Glomerular visceral epithelial cell (primary cell): Measurements from ENCODE around the gene GK.
"Not testable (repeated sequence)": the region's sequence is repeated elsewhere in the genome, so short reads cannot be mapped to it uniquely, and the experiment has no call there.

Experiments used
- DNase-seq: peaks from one replicate; pipeline ENCODE4 v3.0.0-alpha.2; 2016; ENCODE audit errors: extremely low spot score

The GK gene

DNA sequence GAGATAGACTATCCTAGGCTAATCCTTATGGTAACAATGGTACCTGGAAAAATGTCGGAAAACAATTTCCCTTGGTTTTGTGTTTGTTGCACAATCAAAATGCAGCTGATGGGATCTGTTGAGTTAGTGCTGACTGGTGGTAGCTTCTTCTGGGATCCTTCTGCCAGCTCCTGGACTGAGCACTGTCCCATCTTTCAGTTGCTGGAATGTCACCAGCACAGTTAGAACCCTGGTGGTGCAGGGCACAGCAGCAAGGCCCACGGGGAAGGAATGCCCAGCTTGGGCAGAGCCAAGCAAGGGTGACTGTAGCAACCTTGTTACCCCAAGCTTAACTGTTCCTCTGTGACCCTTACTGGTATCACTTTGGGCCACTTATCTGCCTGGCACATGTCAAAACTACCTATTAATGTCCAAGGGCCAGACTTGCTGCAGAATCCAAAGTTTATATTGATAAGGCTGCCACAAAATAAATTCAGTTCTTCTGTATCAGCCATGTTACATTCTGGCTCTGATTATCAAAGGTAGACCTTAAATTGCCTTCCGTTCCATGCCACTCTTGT is 53.1 kb downstream of the GK start:
- no peak for DNase-seq

- DNase-seq = no peak
Measured at GRCh38 chrX:30712214-30712613, 59.0 kb downstream of the GK start.

DNA sequence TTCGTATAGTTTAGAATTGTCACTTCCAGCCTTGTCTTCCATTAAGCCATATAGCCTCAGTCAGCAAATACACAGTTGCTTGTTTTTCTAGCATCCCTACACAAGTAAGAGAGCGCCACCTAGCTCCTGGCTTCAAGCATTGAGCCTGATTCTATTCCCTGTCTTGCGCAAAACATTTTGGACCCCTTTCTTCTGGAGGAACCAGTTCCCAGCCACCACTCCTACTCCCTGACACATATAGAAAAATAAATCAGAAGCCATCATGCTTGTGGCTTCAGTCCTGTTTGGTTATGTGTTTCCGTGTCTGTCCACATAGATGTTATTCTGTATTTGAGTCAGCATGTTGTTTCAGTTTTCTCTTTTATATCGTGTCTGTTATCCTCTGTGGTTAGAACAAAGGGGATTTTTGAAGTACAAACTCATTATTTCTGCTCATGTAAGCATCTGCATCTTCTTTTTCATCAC is 59.9 kb downstream of the GK start:
- DNase-seq = peak; percentile 25

- no peak for DNase-seq
Measured at GRCh38 chrX:30714138-30714537, 60.9 kb downstream of the GK start.

GRCh38 chrX:30715976-30716375 is 62.8 kb downstream of the GK start:
- DNase-seq = no peak

DNA sequence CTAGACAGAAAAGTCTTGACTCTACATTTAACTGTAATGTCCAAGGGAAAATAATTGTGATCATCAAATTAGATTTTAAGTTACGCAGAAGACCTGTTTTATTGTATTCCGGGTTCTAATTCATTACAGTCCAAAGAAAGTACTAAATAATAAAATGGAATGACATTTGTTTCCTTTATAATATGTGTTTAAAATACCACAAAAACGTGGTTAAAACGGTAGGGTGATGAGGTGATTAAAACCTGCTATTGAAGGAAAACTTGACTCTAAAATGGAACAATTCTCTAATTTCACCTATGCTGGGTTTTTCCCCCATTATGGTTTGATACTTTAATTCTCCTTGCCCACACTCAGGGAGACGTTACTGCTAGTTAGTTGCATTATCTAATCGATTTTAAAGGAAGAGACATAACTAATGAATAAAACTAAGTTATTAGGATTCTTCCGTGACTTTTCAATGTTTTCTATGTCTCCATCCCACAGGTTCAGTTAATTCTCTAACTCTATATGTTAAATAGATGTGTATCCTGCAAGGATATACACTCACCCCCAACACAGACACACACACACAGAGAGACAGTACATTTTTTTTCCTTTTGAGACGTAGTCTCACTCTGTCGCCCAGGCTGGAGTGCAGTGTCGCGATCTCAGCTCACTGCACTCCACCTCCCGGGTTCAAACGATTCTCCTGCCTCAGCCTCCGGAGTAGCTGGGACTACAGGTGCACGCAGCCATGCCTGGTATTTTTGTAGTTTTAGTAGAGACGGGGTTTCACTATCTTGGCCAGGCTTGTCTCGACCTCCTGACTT is 80.8 kb downstream of the GK start:
- no peak for DNase-seq

- DNase-seq = no peak
Measured at GRCh38 chrX:30734782-30735181, 81.6 kb downstream of the GK start.

DNA sequence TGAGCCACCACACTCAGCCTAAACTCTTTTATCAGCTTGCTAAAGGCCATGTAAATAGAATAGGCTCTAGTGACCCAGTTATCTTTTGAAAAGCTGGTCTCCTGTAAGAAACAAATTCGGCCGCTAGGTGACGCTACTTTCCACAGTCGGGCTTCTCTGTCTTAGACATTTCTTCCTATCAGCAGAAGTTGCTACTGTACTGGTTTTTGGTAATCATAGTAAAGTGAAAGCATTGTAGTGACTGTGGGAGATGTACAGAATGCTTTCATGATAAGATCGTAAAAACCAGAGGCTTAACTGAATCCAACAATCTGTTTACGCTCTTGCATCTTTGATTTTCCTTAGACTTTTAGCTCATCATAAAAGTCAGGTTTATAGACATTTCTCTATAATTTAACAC is 82.6 kb downstream of the GK start:
- peak; percentile 62 for DNase-seq

DNA sequence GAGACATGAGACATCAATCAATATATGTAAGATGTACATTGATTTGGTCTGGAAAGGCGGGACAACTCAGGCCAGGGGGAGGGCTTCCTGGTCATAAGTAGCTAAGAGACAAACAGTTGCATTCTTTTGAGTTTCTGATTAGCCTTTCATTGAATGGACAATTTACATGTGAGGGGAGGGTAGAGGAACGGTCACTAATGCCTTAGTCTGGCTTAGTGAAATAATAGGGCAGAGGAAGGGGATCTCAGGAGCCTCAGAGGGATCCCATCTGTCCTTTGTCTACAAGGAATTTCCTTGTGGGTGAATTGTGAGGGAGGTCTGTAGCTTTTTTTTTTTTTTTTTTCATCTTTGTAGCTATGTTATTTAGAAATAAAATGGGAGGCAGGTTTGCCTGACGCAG is 88.3 kb downstream of the GK start:
- DNase-seq = no peak

DNA sequence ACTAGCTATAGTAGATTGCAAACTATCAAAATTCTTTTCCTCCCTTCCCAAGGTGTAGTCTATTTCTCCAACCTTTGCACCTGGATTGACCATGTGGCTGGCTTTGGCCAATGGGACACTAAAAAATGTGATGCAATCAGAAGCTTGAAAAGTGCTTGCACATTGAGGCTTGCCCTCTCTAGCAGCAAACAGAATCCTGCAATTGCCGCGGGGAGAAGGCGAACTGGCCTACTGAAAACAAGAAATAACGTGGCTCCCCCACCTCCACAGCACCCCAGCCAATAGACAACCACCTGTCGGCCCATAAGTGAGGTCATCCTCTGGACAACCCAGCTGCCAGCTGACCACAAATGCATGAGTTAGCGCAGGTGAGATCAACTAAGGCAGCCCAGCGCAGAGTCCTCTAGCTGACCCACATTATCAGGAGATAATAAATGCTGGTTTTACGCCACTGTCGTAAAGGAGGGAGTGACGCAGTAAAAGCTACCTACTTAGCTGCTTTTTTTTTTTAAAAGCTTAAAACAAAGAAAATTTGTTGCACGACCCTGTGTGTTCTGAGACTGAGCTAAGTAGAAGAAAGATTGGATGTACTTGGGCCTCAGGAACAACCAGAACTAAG is 95.2 kb downstream of the GK start:
- no peak for DNase-seq

DNA sequence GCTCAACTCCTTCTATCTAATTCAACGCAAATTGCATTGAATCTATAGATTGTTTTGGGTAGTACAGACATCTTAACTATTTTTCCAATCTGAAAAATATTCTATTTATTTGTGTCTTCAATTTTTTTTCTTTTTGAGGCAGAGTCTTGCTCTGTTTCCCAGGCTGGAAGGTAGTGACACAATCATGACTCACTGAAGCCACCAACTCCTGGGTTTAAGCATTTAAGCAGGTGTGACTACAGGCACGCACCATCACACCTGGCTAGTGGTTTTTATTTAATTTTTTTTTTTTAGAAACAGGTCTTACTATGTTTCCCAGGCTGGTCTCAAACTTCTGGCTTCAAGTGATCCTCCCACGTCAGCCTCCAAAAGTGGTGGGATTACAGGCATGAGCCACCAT is 98.3 kb downstream of the GK start:
- DNase-seq = no peak

- DNase-seq = no peak
Measured at GRCh38 chrX:30762755-30763154, 109.5 kb downstream of the GK start.

GRCh38 chrX:30773764-30774163 is 120.5 kb downstream of the GK start:
- not testable (repeated sequence) for DNase-seq

DNA sequence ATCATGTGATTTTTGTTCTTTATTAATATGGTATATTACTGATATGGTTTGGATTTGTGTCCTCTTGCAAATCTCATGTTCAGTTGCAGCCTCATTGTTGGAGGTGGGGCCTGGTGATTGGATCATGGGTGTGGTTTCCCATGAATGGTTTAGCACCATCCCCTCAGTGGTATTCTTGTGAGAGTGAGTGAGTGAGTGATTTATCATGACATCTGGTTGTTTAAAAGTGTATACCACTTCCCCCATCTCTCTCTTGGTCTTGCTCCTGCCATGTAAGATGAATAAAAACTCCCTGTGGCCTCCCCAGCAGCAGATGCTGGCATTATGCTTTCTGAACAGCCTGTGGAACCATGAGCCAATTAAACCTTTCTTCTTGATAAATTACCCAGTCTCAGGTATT is 124.4 kb downstream of the GK start:
- DNase-seq = no peak

DNA sequence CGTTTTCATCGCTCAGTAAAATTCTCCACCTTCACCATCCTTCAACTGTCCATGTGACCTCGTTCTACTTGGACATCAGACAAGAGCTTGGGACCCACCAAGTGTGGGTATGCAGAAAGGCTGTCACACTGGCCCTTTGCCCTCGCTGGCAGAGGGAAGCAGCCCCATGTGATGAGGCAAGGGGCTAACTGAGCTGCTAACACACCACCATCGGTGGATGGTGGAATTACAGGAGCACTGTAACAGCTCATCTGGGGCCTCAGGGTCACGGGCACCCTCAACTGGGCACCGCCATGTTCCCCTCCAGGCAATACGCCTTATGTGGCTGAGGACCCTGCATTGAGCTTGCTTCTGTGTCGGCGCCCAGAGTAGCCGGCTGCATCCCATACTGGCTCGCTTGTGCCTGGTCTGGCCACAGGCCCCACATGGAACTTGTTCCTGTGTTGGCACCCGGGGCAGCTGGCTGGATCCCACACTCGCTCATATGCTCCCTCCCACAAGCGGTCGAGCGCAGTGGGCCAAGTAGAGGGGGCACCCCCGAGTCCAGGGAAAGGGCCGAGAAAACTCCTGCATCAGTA is 126.3 kb downstream of the GK start:
- DNase-seq = no peak
